A673 (cell line): Measurements from ENCODE around the gene CATSPERE. TPM values are rescaled to one million over a fixed set of nuclear protein-coding genes. Genes with fewer than 3 reads are reported as not detected.

Experiments used
- BruUV-seq: library from RNA; stranded (reverse); fragments of 400-500 nt; replicated peaks from 2 replicates; lab custom pipeline; 2021; lab: Mats Ljungman, UMichigan
- CTCF ChIA-PET: fragments of 300-600 bp; sonication (Branson Sonifier 250); formaldehyde crosslinking; loops from one replicate; lab custom pipeline; 2022; ENCODE audit warnings: antibody characterized with exemption; lab: Charles Lee
- POLR2A ChIA-PET: fragments of 300-600 bp; sonication (Branson Sonifier 250); formaldehyde crosslinking; loops from one replicate; lab custom pipeline; 2022; ENCODE audit warnings: antibody characterized with exemption; ENCODE audit not compliant: low non-redundant PET; lab: Charles Lee
- DNase-seq: peaks from one replicate; pipeline ENCODE4 v3.0.0-alpha.2; 2015; ENCODE audit warnings: low spot score
- H3K27ac ChIP-seq: fragments of 200-600 bp; sonication (generic); 2 replicates; pipeline ENCODE4 v1.5.1; 2016; ENCODE audit warnings: mixed run types, low read depth, mild to moderate bottlenecking, mixed read lengths, antibody characterized with exemption, low read length; ENCODE audit not compliant: poor library complexity, severe bottlenecking
- H3K27me3 ChIP-seq: fragments of 200-600 bp; sonication (generic); replicated peaks from 2 replicates; pipeline ENCODE4 v1.6.1; 2017; ENCODE audit warnings: mixed run types, low read depth, mild to moderate bottlenecking, mixed read lengths, antibody characterized with exemption, low read length; ENCODE audit not compliant: insufficient read depth, poor library complexity
- H3K36me3 ChIP-seq: fragments of 200-600 bp; sonication (generic); 2 replicates; pipeline ENCODE4 v1.6.1; 2016; ENCODE audit warnings: mixed run types, mild to moderate bottlenecking, mixed read lengths, antibody characterized with exemption, low read length; ENCODE audit not compliant: insufficient read depth, poor library complexity, severe bottlenecking
- H3K4me1 ChIP-seq: fragments of 200-600 bp; sonication (generic); 2 replicates; pipeline ENCODE4 v1.6.1; 2017; ENCODE audit warnings: mixed run types, mild to moderate bottlenecking, mixed read lengths, antibody characterized with exemption, low read length; ENCODE audit not compliant: insufficient read depth, poor library complexity, severe bottlenecking
- H3K4me3 ChIP-seq: fragments of 200-600 bp; sonication (generic); 2 replicates; pipeline ENCODE4 v1.5.1; 2016; ENCODE audit warnings: low read depth, mixed run types, mild to moderate bottlenecking, mixed read lengths, low read length; ENCODE audit not compliant: poor library complexity, severe bottlenecking
- H3K9me3 ChIP-seq: fragments of 200-600 bp; sonication (generic); 2 replicates; pipeline ENCODE4 v1.6.1; 2016; ENCODE audit warnings: mixed run types, low read depth, mild to moderate bottlenecking, mixed read lengths, antibody characterized with exemption, low read length; ENCODE audit not compliant: poor library complexity, severe bottlenecking
- CTCF ChIP-seq: fragments of 300-800, 200-600 bp; sonication (generic); conservative IDR thresholded peaks from 2 replicates; pipeline ENCODE4 v1.5.1; 2017; ENCODE audit warnings: low read depth, mild to moderate bottlenecking, antibody characterized with exemption, low read length, moderate library complexity, mixed read lengths
- EZH2 ChIP-seq: fragments of 200-600 bp; sonication (generic); IDR thresholded peaks from 2 replicates; pipeline ENCODE4 v1.6.1; 2017; ENCODE audit warnings: borderline replicate concordance, low read depth, mild to moderate bottlenecking, mixed read lengths, antibody characterized with exemption, low read length; ENCODE audit not compliant: poor library complexity, severe bottlenecking
- intact Hi-C: fragments of 100-400 bp; cut with micrococcal nuclease; formaldehyde crosslinking; loops from one replicate; pipeline ENCODE4 v1.10.0; 2022; ENCODE audit not compliant: unreplicated experiment
- total RNA-seq: library from RNA; stranded (reverse); gene quantifications from 2 replicates; pipeline ENCODE4 v1.2.3, GENCODE V29; 2021

CATSPERE gene
- total RNA-seq, 1 experiment from 2014 or later: 0.45 TPM

- H3K4me1 ChIP-seq: no peaks in the 10 kb centered on the region
- DNase-seq: no peak
- no peaks in the 10 kb centered on the region for H3K9me3 ChIP-seq
- no peak overlapping the region for H3K27ac ChIP-seq
- H3K27me3 ChIP-seq: no peaks in the 10 kb centered on the region
- ChIA-PET POLR2A (no interaction called here), CTCF (interaction anchor here (1.1 to 3.0 kb wide), 2 partner anchors 189 to 191 kb away, joined by 4 to 26 read pairs; no protein-coding TSS in a partner anchor)
- no peak overlapping the region for H3K4me3 ChIP-seq
- no peaks in the 10 kb centered on the region for H3K36me3 ChIP-seq
- intact Hi-C loops: no loop called here
- TF ChIP-seq EZH2: no peak
- BruUV-seq: no TSS peak
Measured at GRCh38 chr1:244605835-244606370, 144.8 kb downstream of the CATSPERE start.

GRCh38 chr1:244614113-244614836, 153.2 kb downstream of the CATSPERE start:
- ChIA-PET CTCF (no interaction called here), POLR2A (no interaction called here)
- no TSS peak for BruUV-seq
- no peaks in the 10 kb centered on the region for H3K36me3 ChIP-seq
- no peak overlapping the region for H3K27ac ChIP-seq
- H3K4me3 ChIP-seq: no peak overlapping the region
- no peak for DNase-seq
- no peak for TF ChIP-seq CTCF
- TF ChIP-seq EZH2: no peak
- no peaks in the 10 kb centered on the region for H3K27me3 ChIP-seq
- H3K9me3 ChIP-seq: no peaks in the 10 kb centered on the region
- H3K4me1 ChIP-seq: no peaks in the 10 kb centered on the region
- intact Hi-C loops: no loop called here

- intact Hi-C loops: no loop called here
- Histone ChIP-seq H3K9me3 (no peaks in the 10 kb centered on the region), H3K27me3 (no peaks in the 10 kb centered on the region), H3K4me1 (no peaks in the 10 kb centered on the region), H3K4me3 (no peak overlapping the region), H3K27ac (no peak overlapping the region), H3K36me3 (no peaks in the 10 kb centered on the region)
- CTCF ChIA-PET: no interaction called here
- no TSS peak for BruUV-seq
- POLR2A ChIA-PET: no interaction called here
- TF ChIP-seq CTCF: no peak
- TF ChIP-seq EZH2: no peak
- no peak for DNase-seq
Measured at GRCh38 chr1:244614879-244615278, 153.8 kb downstream of the CATSPERE start.
